OCI-LY1 (cell line): ENCODE data around the gene MCC.

Source experiments
- CTCF ChIP-seq: fragments of 200-600 bp; sonication (generic), shearing (Covaris generic); IDR thresholded peaks from 2 replicates; pipeline ENCODE4 v1.5.1; 2017; ENCODE audit warnings: mild to moderate bottlenecking, antibody characterized with exemption, low read length, moderate library complexity, mixed read lengths
- EZH2 ChIP-seq: fragments of 200-600 bp; sonication (generic), shearing (Covaris generic); IDR thresholded peaks from 2 replicates; pipeline ENCODE4 v1.8.0; 2017; ENCODE audit warnings: borderline replicate concordance, mixed run types, mild to moderate bottlenecking, antibody characterized with exemption, low read length, moderate library complexity, mixed read lengths

- TF ChIP-seq CTCF, result no peak
- TF ChIP-seq EZH2, result no peak
Measured at GRCh38 chr5:113283558-113283957, 204.7 kb downstream of the MCC start.
